Stimulated activated CD8-positive, alpha-beta memory T cell treated with anti-CD3 and anti-CD28 coated beads, Interleukin-7, amount 100 ng/mL, for 24 hours (primary cell): ENCODE results near the gene RUNX2.
"Not testable (repeated sequence)": the region's sequence is repeated elsewhere in the genome, so short reads cannot be mapped to it uniquely, and the experiment has no call there.

ENCODE experiments used
- DNase-seq: peaks from one replicate; pipeline ENCODE4 v3.0.0-alpha.2; 2020; ENCODE audit warnings: low read depth

Gene RUNX2

GRCh38 chr6:45647341-45648261 is 319.5 kb downstream of the RUNX2 start:
- DNase-seq, result no peak

GRCh38 chr6:45648262-45648620 is 320.1 kb downstream of the RUNX2 start:
- DNase-seq, result no peak

- no peak for DNase-seq
These were observed 322.5 kb downstream of the RUNX2 start for GRCh38 chr6:45650524-45651135.

- DNase-seq, result no peak
These were observed 323.2 kb downstream of the RUNX2 start for GRCh38 chr6:45651301-45651700.

DNA sequence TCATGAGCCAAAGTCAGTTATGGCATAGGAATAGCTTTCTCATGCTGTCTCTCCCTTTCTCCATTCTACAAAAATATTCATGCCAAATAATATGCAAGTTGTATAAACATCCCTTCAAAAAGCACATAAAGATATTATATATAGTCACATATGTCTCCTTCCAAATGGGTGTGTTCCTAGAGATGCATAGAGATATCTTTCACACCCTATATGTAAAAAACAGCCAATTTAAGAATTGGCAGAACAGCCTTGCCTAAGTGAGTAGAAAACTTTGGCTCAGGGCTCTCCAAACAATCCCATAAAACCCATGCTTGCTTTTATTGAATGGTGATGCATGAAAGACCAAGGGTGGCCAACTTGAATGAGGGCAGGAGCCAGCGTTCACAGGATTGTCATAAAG is 324.3 kb downstream of the RUNX2 start:
- no peak for DNase-seq

DNA sequence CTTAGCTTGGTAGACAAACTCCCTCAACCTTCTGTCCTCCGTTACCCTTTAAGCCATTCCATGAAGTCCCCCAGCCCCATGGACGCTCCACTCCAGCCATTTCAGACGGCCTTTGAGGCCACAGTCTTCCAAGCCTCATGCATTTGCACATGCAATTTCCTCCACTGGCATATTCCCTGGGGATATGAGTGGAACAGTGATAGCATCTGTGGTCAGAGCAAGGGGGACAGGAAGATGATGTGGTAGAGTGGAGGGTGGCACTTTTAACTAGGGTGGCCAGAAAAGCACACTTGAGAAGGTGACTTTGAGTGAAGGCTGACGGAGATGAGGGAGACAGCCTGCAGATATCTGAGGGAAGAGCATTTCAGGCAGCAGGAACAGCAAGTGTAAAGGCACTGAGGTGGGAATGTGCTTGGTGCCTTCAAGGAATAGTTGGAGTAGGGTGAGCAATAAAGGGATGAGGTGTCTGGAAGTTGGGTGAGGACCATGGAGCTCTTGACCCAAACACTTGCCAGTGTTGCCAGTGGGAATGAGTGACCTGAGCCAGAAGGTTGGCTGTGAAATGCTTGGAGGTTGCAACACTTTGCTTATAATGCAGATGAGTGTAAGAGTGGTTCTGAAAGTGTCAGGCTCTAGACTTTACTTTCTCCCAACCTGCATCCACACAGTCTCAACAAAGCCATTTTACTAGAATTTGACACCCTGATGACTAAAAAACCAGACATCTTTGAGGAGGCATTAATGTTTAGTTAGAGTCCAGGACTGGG is 325.2 kb downstream of the RUNX2 start:
- DNase-seq, result no peak

DNA sequence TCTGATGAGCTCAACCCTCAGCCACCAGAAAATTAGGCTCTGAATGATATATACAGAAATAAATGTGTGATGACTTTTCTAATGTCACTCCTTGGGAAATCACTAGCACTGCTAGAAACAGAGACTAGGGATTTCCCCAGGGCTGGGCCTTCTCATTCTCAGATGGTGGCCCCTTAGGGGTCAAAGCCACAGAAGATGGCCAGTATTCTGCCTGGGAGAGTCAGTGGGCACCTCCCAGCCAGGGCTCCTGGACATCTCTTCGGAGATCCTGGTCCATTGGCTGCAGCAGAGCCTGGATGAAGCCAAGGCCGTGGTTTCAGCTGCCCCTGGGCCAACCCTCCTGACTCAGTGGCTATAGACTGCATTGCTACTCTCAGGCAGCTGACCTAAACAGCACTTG is 326.5 kb downstream of the RUNX2 start:
- DNase-seq, result no peak

- DNase-seq, result no peak
These were observed 327.8 kb downstream of the RUNX2 start for GRCh38 chr6:45655745-45656476.

- DNase-seq, result no peak
These were observed 329.1 kb downstream of the RUNX2 start for GRCh38 chr6:45657226-45657625.

DNA sequence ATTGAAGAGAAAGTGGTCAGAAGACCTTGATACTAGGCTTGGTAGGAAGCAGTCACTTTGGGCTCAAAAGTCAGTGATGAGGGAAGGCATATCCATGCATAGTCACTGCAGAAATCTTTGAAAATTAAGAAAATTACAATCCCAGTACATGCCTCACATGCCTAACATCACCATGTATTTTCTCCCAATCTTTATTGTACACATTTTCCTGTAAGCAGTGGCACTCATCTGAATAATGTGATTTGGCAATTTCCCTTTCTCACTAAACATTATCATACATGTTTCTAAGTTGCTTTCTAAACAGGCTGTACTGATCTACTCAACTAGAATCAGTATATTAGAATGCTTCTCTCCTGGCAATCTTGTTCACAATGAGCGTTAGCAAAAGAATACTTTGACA is 330.3 kb downstream of the RUNX2 start:
- no peak for DNase-seq

- no peak for DNase-seq
These were observed 330.8 kb downstream of the RUNX2 start for GRCh38 chr6:45658958-45659357.

DNA sequence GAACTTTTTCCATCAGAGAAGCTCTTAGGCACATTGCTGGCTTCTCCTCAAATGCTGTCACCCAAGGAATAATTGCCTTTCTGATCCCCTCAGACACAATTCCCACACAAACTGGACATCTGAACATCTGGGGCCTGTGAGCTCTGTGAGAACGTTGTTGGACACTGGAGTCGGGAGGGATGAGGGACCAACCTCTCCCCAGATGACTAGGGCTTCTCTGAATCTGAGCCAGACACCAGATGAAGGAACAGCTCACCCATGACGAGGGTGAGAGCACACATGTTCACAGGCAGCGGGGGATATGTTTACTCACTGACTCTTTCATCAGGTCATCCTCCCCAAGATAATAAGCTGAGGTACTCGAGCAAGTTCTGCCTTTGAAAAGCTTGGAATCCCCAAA is 333.5 kb downstream of the RUNX2 start:
- DNase-seq, result no peak

GRCh38 chr6:45663251-45664221 is 335.4 kb downstream of the RUNX2 start:
- DNase-seq, result no peak

DNA sequence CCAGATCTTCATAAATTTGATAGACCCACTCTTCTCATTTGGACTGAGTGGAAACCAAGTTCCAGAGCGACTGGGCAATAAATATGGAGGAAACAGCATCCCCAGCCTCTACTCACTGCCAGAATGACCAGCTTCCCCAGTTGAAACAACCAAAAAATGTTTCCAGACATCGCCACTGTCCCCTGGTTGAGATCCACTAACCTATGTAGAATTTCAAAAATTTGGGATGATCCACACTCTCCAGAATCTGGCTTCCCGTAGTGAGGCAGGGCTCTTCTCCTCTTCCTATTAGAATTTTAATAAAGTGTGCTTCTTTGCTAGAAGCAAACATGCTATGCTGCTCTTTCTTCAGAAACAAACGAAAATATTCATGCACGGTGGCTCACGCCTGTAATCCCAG is 336.6 kb downstream of the RUNX2 start:
- no peak for DNase-seq

DNA sequence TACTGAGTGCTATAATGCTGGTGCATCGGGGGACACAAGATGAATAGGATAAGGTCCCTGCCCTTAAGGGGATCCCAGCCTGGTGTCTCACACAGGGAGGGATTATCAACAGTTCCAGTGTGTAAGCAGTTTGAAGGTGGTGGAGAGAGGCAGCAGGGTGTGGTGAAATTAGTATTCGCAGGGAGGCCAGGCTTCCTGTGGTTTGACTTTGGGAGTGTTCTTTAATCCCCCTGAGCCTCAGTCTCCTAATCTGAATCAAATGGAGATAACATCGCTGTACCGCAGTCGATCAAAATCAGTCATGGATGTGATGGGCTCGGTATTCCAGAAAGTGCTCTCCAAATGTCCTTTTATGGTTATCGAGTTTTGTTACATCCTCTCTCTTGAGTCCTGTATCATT is 337.7 kb downstream of the RUNX2 start:
- DNase-seq, result no peak

- DNase-seq, result no peak
These were observed 338.7 kb downstream of the RUNX2 start for GRCh38 chr6:45666846-45667245.

GRCh38 chr6:45667300-45667699 is 339.2 kb downstream of the RUNX2 start:
- DNase-seq, result no peak

- DNase-seq, result no peak
These were observed 339.6 kb downstream of the RUNX2 start for GRCh38 chr6:45667766-45668165.

DNA sequence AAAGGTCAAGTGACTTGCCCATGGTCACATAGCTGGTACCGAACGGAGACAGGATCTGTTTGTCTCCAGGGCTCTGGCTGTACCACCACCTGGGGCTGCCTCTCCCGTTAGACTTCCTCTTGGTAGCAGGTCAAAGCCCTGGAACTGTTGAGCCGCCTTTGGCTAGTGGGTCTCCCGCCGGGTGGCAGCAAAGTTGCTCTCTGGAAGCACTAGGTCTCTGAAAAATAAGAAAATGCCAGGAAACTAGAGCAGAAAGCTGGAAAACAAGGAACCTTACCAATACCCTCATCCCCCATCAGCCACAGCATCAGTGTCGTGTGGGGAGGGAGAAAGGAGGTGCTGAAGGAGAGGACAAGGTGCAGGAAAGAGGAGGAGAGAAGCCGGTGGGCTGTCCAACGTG is 340.6 kb downstream of the RUNX2 start:
- DNase-seq, result no peak

DNA sequence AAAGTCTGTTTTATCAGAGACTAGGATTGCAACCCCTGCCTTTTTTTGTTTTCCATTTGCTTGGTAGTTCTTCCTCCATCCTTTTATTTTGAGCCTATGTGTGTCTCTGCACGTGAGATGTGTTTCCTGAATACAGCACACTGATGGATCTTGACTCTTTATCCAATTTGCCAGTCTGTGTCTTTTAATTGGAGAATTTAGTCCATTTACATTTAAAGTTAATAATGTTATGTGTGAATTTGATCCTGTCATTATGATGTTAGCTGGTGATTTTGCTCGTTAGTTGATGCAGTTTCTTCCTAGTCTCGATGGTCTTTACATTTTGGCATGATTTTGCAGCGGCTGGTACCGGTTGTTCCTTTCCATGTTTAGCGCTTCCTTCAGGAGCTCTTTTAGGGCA is 345.0 kb downstream of the RUNX2 start:
- not testable (repeated sequence) for DNase-seq

GRCh38 chr6:45675166-45675565 is 347.0 kb downstream of the RUNX2 start:
- not testable (repeated sequence) for DNase-seq
